Measurements from ENCODE around the gene YTHDC1.

Gene YTHDC1

DNA sequence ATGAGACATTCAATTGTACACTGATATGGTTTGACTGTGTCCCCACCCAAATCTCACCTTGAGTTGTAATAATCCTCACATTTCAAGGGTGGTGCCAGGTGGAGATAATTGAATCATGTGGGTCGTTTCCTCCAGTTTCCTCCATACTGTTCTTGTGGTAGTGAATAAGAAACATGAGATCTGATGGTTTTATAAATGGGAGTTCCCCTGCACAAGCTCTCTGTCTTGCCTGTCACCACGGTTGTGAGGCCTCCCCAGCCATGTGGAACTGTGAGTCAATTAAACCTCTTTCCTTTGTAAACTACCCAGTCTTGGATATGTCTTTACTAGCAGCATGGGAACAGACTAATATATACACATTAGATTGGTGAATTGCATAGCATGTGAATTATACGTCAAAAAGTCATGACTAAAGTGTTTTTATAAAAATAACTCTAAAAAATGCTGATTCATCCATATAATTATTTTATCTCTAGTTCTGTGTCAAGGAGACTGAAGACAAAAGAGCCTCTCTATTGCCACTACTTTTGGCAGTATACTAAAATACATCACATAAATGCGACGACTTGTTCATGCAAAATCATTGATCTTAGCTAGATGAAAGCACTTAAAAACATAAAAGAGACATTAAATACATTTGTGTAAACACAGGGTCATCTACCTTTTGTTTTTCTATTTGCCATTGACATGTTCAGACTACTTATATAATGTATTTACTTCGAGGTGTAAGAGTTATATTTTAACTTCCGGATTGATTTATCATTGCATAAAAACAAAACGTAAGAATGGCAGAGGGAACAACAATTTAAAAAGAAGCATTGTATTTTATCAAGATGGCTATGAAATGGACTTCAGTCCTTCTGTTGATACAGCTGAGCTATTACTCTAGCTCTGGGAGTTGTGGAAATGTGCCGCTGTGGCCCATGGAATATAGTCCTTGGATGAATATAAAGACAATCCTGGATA, 50.1 kb downstream of the YTHDC1 start:
- Histone ChIP-seq H3K36me3 (ENCODE audit: control insufficient read depth in 1 of 2, insufficient read depth in 2 of 2, low read length in 2 of 2) (no peaks in the 10 kb centered on the region), H4K91ac (ENCODE audit: low read depth, low read length) (no peak overlapping the region), H3K27ac (ENCODE audit: low read depth, low read length) (no peak overlapping the region), H3K23ac (ENCODE audit: low read length) (no peak overlapping the region), H3K79me1 (ENCODE audit: low read length) (no peaks in the 10 kb centered on the region), H2AFZ (ENCODE audit: insufficient read depth, low read length, poor library complexity) (no peak overlapping the region), H4K12ac (ENCODE audit: low read depth, low read length) (no peak overlapping the region), H4K8ac (ENCODE audit: low read depth, low read length) (no peak overlapping the region), H3K18ac (ENCODE audit: low read length) (no peak overlapping the region), H2BK12ac (ENCODE audit: low read length) (no peak overlapping the region), H3K4me2 (ENCODE audit: low read length) (no peak overlapping the region), H2BK5ac (ENCODE audit: low read depth, low read length, poor library complexity) (no peak overlapping the region), H2AK5ac (ENCODE audit: low read length) (no peak overlapping the region), H3K14ac (ENCODE audit: low read length) (no peak overlapping the region), H3K4me1 (ENCODE audit: control insufficient read depth in 1 of 2, insufficient read depth in 2 of 2, low read length in 2 of 2) (no peaks in the 10 kb centered on the region), H3K79me2 (ENCODE audit: control insufficient read depth, insufficient read depth, low read length, poor library complexity) (no peaks in the 10 kb centered on the region), H2BK120ac (ENCODE audit: insufficient read depth, low read length, poor library complexity) (no peak overlapping the region), H3K27me3 (ENCODE audit: insufficient read depth, low read length) (no peaks in the 10 kb centered on the region), H3K4me3 (ENCODE audit: low read depth, low read length) (no peak overlapping the region), H3K4ac (ENCODE audit: low read depth, low read length) (no peak overlapping the region), H3K9ac (ENCODE audit: low read length) (no peak overlapping the region), H3K9me3 (ENCODE audit: insufficient read depth, low read depth, low read length) (no peaks in the 10 kb centered on the region)
- no peak for DNase-seq
- WGBS (ENCODE audit: extremely low coverage, insufficient coverage, insufficient read length), result no CpG with 5 or more reads among the region's 9 CpGs

DNA sequence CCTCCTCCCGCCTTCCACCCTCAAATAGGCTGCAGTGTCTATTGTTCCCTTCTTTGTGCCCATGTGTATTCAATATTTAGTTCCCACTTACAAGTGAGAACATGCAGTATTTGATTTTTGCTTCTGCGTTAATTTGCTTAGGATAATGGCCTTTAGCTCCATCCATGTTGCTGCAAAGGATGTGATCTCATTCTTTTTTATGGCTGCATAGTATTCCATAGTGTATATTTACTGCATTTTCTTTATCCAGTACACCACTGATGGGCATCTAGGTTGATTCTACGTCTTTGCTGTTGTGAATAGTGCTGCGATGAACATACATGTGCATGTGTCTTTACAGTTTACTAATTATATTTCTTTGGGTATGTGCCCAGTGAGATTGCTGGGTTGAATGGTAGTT, 52.8 kb downstream of the YTHDC1 start:
- Histone ChIP-seq H4K8ac (ENCODE audit: low read depth, low read length) (no peak overlapping the region), H3K4me1 (ENCODE audit: control insufficient read depth in 1 of 2, insufficient read depth in 2 of 2, low read length in 2 of 2) (no peaks in the 10 kb centered on the region), H3K9ac (ENCODE audit: low read length) (no peak overlapping the region), H3K27ac (ENCODE audit: low read depth, low read length) (no peak overlapping the region), H3K4me3 (ENCODE audit: low read depth, low read length) (no peak overlapping the region), H3K36me3 (ENCODE audit: control insufficient read depth in 1 of 2, insufficient read depth in 2 of 2, low read length in 2 of 2) (no peaks in the 10 kb centered on the region), H2AFZ (ENCODE audit: insufficient read depth, low read length, poor library complexity) (no peak overlapping the region), H2AK5ac (ENCODE audit: low read length) (no peak overlapping the region), H3K4me2 (ENCODE audit: low read length) (no peak overlapping the region), H3K9me3 (ENCODE audit: insufficient read depth, low read depth, low read length) (no peaks in the 10 kb centered on the region), H2BK12ac (ENCODE audit: low read length) (no peak overlapping the region), H3K27me3 (ENCODE audit: insufficient read depth, low read length) (no peaks in the 10 kb centered on the region), H4K12ac (ENCODE audit: low read depth, low read length) (no peak overlapping the region), H3K79me2 (ENCODE audit: control insufficient read depth, insufficient read depth, low read length, poor library complexity) (no peaks in the 10 kb centered on the region), H3K79me1 (ENCODE audit: low read length) (no peaks in the 10 kb centered on the region), H2BK5ac (ENCODE audit: low read depth, low read length, poor library complexity) (no peak overlapping the region), H3K4ac (ENCODE audit: low read depth, low read length) (no peak overlapping the region), H3K14ac (ENCODE audit: low read length) (no peak overlapping the region), H3K18ac (ENCODE audit: low read length) (no peak overlapping the region), H2BK120ac (ENCODE audit: insufficient read depth, low read length, poor library complexity) (no peak overlapping the region), H4K91ac (ENCODE audit: low read depth, low read length) (no peak overlapping the region), H3K23ac (ENCODE audit: low read length) (no peak overlapping the region)
- DNase-seq, result no peak
- no CpG with 5 or more reads among the region's 4 CpGs for WGBS (ENCODE audit: extremely low coverage, insufficient coverage, insufficient read length)

DNA sequence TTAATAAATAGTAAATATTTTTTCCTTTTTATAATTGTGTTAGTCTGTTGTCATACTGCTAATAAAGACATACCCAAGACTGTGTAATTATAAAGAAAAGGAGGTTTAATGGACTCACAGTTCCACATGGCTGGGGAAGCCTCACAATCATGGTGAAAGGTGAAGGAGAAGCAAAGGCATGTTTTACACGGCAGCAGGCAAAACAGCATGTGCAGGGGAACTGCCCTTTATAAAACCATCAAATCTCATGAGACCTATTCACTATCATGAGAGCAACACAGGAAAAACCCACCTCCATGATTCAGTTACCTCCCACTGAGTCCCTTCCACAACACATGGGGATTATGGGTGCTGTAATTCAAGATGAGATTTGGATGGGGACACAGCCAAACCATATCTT, 58.6 kb downstream of the YTHDC1 start:
- no peak overlapping the region for H2BK12ac ChIP-seq (ENCODE audit: low read length)
- H3K18ac ChIP-seq (ENCODE audit: low read length), result no peak overlapping the region
- H4K91ac ChIP-seq (ENCODE audit: low read depth, low read length), result no peak overlapping the region
- DNase-seq, result no peak
- H3K4me2 ChIP-seq (ENCODE audit: low read length), result no peak overlapping the region
- H3K36me3 ChIP-seq (ENCODE audit: control insufficient read depth in 1 of 2, insufficient read depth in 2 of 2, low read length in 2 of 2), result no peaks in the 10 kb centered on the region
- H3K14ac ChIP-seq (ENCODE audit: low read length), result no peak overlapping the region
- H3K4me3 ChIP-seq (ENCODE audit: low read depth, low read length), result no peak overlapping the region
- H4K12ac ChIP-seq (ENCODE audit: low read depth, low read length), result no peak overlapping the region
- whole genome bisulfite sequencing (ENCODE audit: extremely low coverage, insufficient coverage, insufficient read length), result no CpG with 5 or more reads among the region's 1 CpG
- H4K8ac ChIP-seq (ENCODE audit: low read depth, low read length), result no peak overlapping the region
- no peak overlapping the region for H3K9ac ChIP-seq (ENCODE audit: low read length)
- H2BK120ac ChIP-seq (ENCODE audit: insufficient read depth, low read length, poor library complexity), result no peak overlapping the region
- H3K79me1 ChIP-seq (ENCODE audit: low read length), result no peaks in the 10 kb centered on the region
- no peaks in the 10 kb centered on the region for H3K27me3 ChIP-seq (ENCODE audit: insufficient read depth, low read length)
- H2BK5ac ChIP-seq (ENCODE audit: low read depth, low read length, poor library complexity), result no peak overlapping the region
- no peaks in the 10 kb centered on the region for H3K9me3 ChIP-seq (ENCODE audit: insufficient read depth, low read depth, low read length)
- H3K27ac ChIP-seq (ENCODE audit: low read depth, low read length), result no peak overlapping the region
- no peak overlapping the region for H2AFZ ChIP-seq (ENCODE audit: insufficient read depth, low read length, poor library complexity)
- H3K4ac ChIP-seq (ENCODE audit: low read depth, low read length), result no peak overlapping the region
- H3K23ac ChIP-seq (ENCODE audit: low read length), result no peak overlapping the region
- no peaks in the 10 kb centered on the region for H3K79me2 ChIP-seq (ENCODE audit: control insufficient read depth, insufficient read depth, low read length, poor library complexity)
- no peak overlapping the region for H2AK5ac ChIP-seq (ENCODE audit: low read length)
- peaks cover 0 to 1% of the 10 kb centered on the region in 2 experiments for H3K4me1 ChIP-seq (ENCODE audit: control insufficient read depth in 1 of 2, insufficient read depth in 2 of 2, low read length in 2 of 2)

DNA sequence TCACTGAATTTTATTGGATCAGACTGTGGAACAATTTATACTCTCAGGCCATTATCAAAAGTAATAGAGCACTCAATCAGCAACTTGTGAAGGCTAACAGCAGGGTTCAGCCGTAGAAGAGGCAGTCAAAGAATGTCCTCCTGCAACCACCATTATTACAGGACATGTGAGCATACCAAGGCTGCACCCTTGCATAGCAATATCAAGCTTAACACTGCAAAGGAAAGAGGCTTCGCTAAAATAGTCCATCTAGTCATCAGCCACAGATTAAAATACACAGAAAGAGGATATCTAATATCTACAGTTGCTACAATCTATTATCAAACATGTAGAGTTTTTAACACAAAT, 61.5 kb downstream of the YTHDC1 start:
- H2BK5ac ChIP-seq (ENCODE audit: low read depth, low read length, poor library complexity), result no peak overlapping the region
- H3K9ac ChIP-seq (ENCODE audit: low read length), result no peak overlapping the region
- H3K9me3 ChIP-seq (ENCODE audit: insufficient read depth, low read depth, low read length), result no peaks in the 10 kb centered on the region
- H3K4ac ChIP-seq (ENCODE audit: low read depth, low read length), result no peak overlapping the region
- no peaks in the 10 kb centered on the region for H3K79me1 ChIP-seq (ENCODE audit: low read length)
- H4K8ac ChIP-seq (ENCODE audit: low read depth, low read length), result no peak overlapping the region
- H2AFZ ChIP-seq (ENCODE audit: insufficient read depth, low read length, poor library complexity), result no peak overlapping the region
- no peak overlapping the region for H3K4me3 ChIP-seq (ENCODE audit: low read depth, low read length)
- no peak overlapping the region for H3K4me2 ChIP-seq (ENCODE audit: low read length)
- no peak overlapping the region for H2BK120ac ChIP-seq (ENCODE audit: insufficient read depth, low read length, poor library complexity)
- no peak overlapping the region for H3K14ac ChIP-seq (ENCODE audit: low read length)
- no peaks in the 10 kb centered on the region for H3K79me2 ChIP-seq (ENCODE audit: control insufficient read depth, insufficient read depth, low read length, poor library complexity)
- no peak overlapping the region for H2BK12ac ChIP-seq (ENCODE audit: low read length)
- no peaks in the 10 kb centered on the region for H3K27me3 ChIP-seq (ENCODE audit: insufficient read depth, low read length)
- no peak overlapping the region for H3K27ac ChIP-seq (ENCODE audit: low read depth, low read length)
- no peak overlapping the region for H3K18ac ChIP-seq (ENCODE audit: low read length)
- H4K12ac ChIP-seq (ENCODE audit: low read depth, low read length), result no peak overlapping the region
- H4K91ac ChIP-seq (ENCODE audit: low read depth, low read length), result no peak overlapping the region
- H3K4me1 ChIP-seq (ENCODE audit: control insufficient read depth in 1 of 2, insufficient read depth in 2 of 2, low read length in 2 of 2), result peaks cover 0 to 1% of the 10 kb centered on the region in 2 experiments
- no peak for DNase-seq
- no peak overlapping the region for H2AK5ac ChIP-seq (ENCODE audit: low read length)
- WGBS (ENCODE audit: extremely low coverage, insufficient coverage, insufficient read length), result no CpG with 5 or more reads among the region's 2 CpGs
- H3K36me3 ChIP-seq (ENCODE audit: control insufficient read depth in 1 of 2, insufficient read depth in 2 of 2, low read length in 2 of 2), result no peaks in the 10 kb centered on the region
- H3K23ac ChIP-seq (ENCODE audit: low read length), result no peak overlapping the region

All from trophoblast cell (in vitro differentiated cells and primary cell).